Bronchial epithelial cell (primary cell): ENCODE results near the gene EYS. TPM values are rescaled to one million over a fixed set of nuclear protein-coding genes. Genes with fewer than 3 reads are reported as not detected.

Experiments used
- DNase-seq: peaks from one replicate; pipeline ENCODE4 v3.0.0-alpha.2; 2010; ENCODE audit warnings: low read depth
- FAIRE-seq: peaks from 2 replicates; lab custom pipeline; 2011; peaks lifted over from hg19 to GRCh38; lab: Jason Lieb, UNC
- H3K27me3 ChIP-seq: 2 replicates; pipeline ENCODE4 v1.5.1; 2011; ENCODE audit warnings: low read length; ENCODE audit not compliant: control insufficient read depth, insufficient read depth
- H3K36me3 ChIP-seq: 2 replicates; pipeline ENCODE4 v1.5.1; 2011; ENCODE audit warnings: low read length; ENCODE audit not compliant: control insufficient read depth, insufficient read depth
- H3K4me3 ChIP-seq: 2 replicates; pipeline ENCODE4 v1.5.1; 2011; ENCODE audit warnings: mild to moderate bottlenecking, low read depth, low read length, control low read depth
- total RNA-seq: library from RNA; depleted of rRNA; stranded (reverse); fragments of >200 nt; gene quantifications from 2 replicates; pipeline ENCODE4 v1.2.1, GENCODE V29; 2014
- TF ChIP-seq, protein P1 (sequence below): IDR thresholded peaks from 2 replicates; pipeline ENCODE4 v1.5.1; 2011; ENCODE audit warnings: mild to moderate bottlenecking, moderate library complexity, low read length, control low read depth, inconsistent platforms; ENCODE audit not compliant: insufficient read depth, severe bottlenecking

EYS gene
- total RNA-seq, 1 donor from 2014 or later = 0.53 TPM

GRCh38 chr6:65711531-65711930 is 4.5 kb upstream of the EYS start:
- DNase-seq = no peak
- Histone ChIP-seq H3K36me3 (no peaks in the 10 kb centered on the region), H3K27me3 (no peaks in the 10 kb centered on the region), H3K4me3 (no peak overlapping the region)
- TF ChIP-seq, protein P1, sequence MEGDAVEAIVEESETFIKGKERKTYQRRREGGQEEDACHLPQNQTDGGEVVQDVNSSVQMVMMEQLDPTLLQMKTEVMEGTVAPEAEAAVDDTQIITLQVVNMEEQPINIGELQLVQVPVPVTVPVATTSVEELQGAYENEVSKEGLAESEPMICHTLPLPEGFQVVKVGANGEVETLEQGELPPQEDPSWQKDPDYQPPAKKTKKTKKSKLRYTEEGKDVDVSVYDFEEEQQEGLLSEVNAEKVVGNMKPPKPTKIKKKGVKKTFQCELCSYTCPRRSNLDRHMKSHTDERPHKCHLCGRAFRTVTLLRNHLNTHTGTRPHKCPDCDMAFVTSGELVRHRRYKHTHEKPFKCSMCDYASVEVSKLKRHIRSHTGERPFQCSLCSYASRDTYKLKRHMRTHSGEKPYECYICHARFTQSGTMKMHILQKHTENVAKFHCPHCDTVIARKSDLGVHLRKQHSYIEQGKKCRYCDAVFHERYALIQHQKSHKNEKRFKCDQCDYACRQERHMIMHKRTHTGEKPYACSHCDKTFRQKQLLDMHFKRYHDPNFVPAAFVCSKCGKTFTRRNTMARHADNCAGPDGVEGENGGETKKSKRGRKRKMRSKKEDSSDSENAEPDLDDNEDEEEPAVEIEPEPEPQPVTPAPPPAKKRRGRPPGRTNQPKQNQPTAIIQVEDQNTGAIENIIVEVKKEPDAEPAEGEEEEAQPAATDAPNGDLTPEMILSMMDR = no peak
- no peak for FAIRE-seq

- TF ChIP-seq, protein P1 = no peak
- Histone ChIP-seq H3K27me3 (no peaks in the 10 kb centered on the region), H3K4me3 (no peak overlapping the region), H3K36me3 (no peaks in the 10 kb centered on the region)
- FAIRE-seq = no peak
- no peak for DNase-seq
These were observed 2.2 kb upstream of the EYS start for GRCh38 chr6:65709099-65709830.

DNA sequence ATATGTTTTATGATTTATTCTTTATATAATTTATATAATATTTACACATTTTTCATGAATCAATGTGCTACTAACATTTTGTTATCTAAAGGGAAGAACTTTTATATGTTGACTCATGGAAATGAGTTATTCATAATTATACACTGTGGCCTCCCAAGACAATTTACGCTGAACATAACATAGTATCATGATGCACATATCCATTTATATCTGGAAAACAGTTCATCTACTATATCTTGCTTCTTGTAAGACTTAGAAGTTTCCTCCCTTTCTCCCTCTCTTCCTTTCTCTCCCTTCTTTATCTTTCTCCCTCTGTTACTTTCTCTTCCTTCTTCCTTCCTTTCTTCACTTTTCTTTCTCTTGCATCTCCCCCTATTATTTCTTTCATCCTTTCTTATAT is 1.1 kb upstream of the EYS start:
- no peaks in the 10 kb centered on the region for H3K27me3 ChIP-seq
- no peaks in the 10 kb centered on the region for H3K36me3 ChIP-seq
- FAIRE-seq (no peak), DNase-seq (no peak)
- H3K4me3 ChIP-seq = no peak overlapping the region
- TF ChIP-seq, protein P1 = no peak

DNA sequence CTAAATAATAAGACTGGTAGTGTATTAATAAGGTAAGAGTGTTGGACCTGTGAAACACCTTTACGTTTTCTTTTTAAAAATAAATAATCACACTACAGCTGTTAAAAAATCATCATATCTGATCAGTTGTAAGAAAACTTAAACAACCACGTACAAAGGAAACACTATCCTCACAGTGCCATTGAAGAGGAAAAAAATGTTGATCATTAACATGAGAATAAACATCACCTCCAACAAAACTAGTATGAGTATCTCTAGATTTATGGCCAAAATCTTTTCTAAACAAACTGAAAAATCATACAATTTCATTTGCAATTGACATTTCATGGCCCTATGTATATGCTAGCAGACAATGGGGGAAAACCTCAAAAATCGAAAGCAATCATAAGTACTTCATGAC is 590 bp downstream of the EYS start:
- FAIRE-seq (no peak), DNase-seq (no peak)

GRCh38 chr6:65701325-65701724 is 5.7 kb downstream of the EYS start:
- FAIRE-seq (no peak), DNase-seq (no peak)
- Histone ChIP-seq H3K27me3 (no peaks in the 10 kb centered on the region), H3K4me3 (no peak overlapping the region), H3K36me3 (no peaks in the 10 kb centered on the region)
- TF ChIP-seq, protein P1 = no peak

More for the DNA sequence above, 590 bp downstream of the EYS start:
- no peaks in the 10 kb centered on the region for H3K27me3 ChIP-seq
- no peaks in the 10 kb centered on the region for H3K36me3 ChIP-seq
- H3K4me3 ChIP-seq = no peak overlapping the region
- TF ChIP-seq, protein P1 = no peak

- H3K36me3 ChIP-seq = no peaks in the 10 kb centered on the region
- FAIRE-seq = no peak
- no peak overlapping the region for H3K4me3 ChIP-seq
- no peak for DNase-seq
- TF ChIP-seq, protein P1 = no peak
- H3K27me3 ChIP-seq = no peaks in the 10 kb centered on the region
These were observed 6.5 kb downstream of the EYS start for GRCh38 chr6:65700561-65700960.
